Measurements from ENCODE around the gene VPREB3.

The VPREB3 gene

GRCh38 chr22:23764899-23765881 lies 11.0 kb upstream of the VPREB3 start:
- DNase-seq (ENCODE audit: low spot score), result no peak

- no peak for DNase-seq (ENCODE audit: low spot score)
These were observed 9.7 kb upstream of the VPREB3 start for GRCh38 chr22:23763954-23764353.

- no peak for DNase-seq (ENCODE audit: low spot score)
These were observed 9.3 kb upstream of the VPREB3 start for GRCh38 chr22:23763579-23763945.

- DNase-seq (ENCODE audit: low spot score), result peak; percentile 52
These were observed 8.8 kb upstream of the VPREB3 start, which contains the start of gene C22orf15 for GRCh38 chr22:23762842-23763578. Gene C22orf15, plus strand, starts transcription at chr22:23762990. Its CDS starts 317 bp downstream, at chr22:23763307.

- no peak for DNase-seq (ENCODE audit: low spot score)
These were observed 5.8 kb upstream of the VPREB3 start for GRCh38 chr22:23760056-23760455.

- DNase-seq (ENCODE audit: low spot score), result no peak
These were observed 5.3 kb upstream of the VPREB3 start for GRCh38 chr22:23759566-23759965.

- DNase-seq (ENCODE audit: low spot score), result no peak
These were observed 2.7 kb upstream of the VPREB3 start for GRCh38 chr22:23756891-23757290.

- no peak for DNase-seq (ENCODE audit: low spot score)
These were observed 1.5 kb upstream of the VPREB3 start for GRCh38 chr22:23755711-23756110.

GRCh38 chr22:23754980-23755636 lies 883 bp upstream of the VPREB3 start:
- no peak for DNase-seq (ENCODE audit: low spot score)

GRCh38 chr22:23753385-23753784 lies 840 bp downstream of the VPREB3 start:
- no peak for DNase-seq (ENCODE audit: low spot score)

- no peak for DNase-seq (ENCODE audit: low spot score)
These were observed 1.5 kb downstream of the VPREB3 start for GRCh38 chr22:23752750-23753149.

GRCh38 chr22:23752090-23752691 lies 2.0 kb downstream of the VPREB3 start:
- no peak for DNase-seq (ENCODE audit: low spot score)

GRCh38 chr22:23751441-23751996 lies 2.7 kb downstream of the VPREB3 start:
- no peak for DNase-seq (ENCODE audit: low spot score)

- peak; percentile 94 for DNase-seq (ENCODE audit: low spot score)
These were observed 3.3 kb downstream of the VPREB3 start, which contains the start of gene ZNF70 for GRCh38 chr22:23750714-23751440. Gene ZNF70, minus strand, starts transcription at chr22:23751112. Its CDS starts 5,972 bp downstream, at chr22:23745140.

GRCh38 chr22:23750367-23750713 lies 3.9 kb downstream of the VPREB3 start:
- no peak for DNase-seq (ENCODE audit: low spot score)

GRCh38 chr22:23749841-23750301 lies 4.4 kb downstream of the VPREB3 start:
- no peak for DNase-seq (ENCODE audit: low spot score)

- DNase-seq (ENCODE audit: low spot score), result no peak
These were observed 8.4 kb downstream of the VPREB3 start for GRCh38 chr22:23745791-23746190.

- DNase-seq (ENCODE audit: low spot score), result no peak
These were observed 9.7 kb downstream of the VPREB3 start for GRCh38 chr22:23744485-23744884.

GRCh38 chr22:23744001-23744400 lies 10.2 kb downstream of the VPREB3 start:
- no peak for DNase-seq (ENCODE audit: low spot score)

GRCh38 chr22:23743303-23743705 lies 10.9 kb downstream of the VPREB3 start:
- no peak for DNase-seq (ENCODE audit: low spot score)

All from AG08396 (cell line).